Measurements from ENCODE around the gene SKIC8.

Gene SKIC8

DNA sequence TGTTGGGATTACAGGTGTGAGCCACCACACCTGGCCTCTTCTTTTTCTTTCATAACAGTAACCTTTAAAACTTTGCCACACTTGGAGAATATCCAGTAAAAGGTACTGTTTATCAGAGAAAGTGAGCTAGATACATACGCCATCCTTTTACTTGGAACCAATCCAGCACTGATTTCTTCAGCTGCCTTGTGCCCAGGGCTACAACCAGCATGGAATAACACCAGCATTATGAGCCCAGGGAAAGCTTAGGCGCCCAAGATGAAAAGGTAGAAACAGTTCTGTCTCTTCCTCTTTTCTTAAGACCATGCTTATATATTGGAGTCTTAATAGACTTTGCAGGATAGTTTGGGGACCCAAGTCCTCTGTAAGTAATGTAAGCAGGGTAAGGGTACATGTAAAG is 8.4 kb downstream of the SKIC8 start:
- peaks cover 73% of the 10 kb centered on the region for H3K36me3 ChIP-seq (ENCODE audit: control insufficient read depth, insufficient read depth, low read length)

DNA sequence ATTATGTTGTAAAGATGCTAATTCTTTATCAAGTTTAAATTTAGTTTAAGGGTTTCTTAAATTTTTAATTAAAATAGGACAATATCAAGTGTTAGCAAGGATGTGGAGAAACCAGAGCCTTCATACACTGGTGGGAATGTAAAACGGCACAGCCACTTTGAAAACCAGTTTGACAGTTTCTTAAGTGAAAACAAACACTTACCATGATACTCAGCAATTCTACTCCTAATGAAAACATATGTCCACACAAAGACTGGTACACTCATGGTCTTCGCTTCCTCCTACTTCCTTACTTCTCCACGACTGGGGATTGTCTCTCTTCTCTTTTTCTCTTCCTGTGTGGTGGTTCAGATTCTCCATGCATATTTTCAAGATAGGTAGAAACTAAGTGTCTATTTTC is 9.2 kb downstream of the SKIC8 start:
- Histone ChIP-seq H3K9me3 (ENCODE audit: control insufficient read depth, low read length) (no peaks in the 10 kb centered on the region), H3K36me3 (ENCODE audit: control insufficient read depth, insufficient read depth, low read length) (peaks cover 74% of the 10 kb centered on the region), H3K27ac (ENCODE audit: low read depth, low read length, severe bottlenecking) (no peak overlapping the region), H3K4me3 (ENCODE audit: extremely low read depth, insufficient read depth, low read length, poor library complexity, severe bottlenecking) (no peak overlapping the region), H3K4me1 (ENCODE audit: control insufficient read depth, insufficient read depth, low read length, poor library complexity, severe bottlenecking) (no peaks in the 10 kb centered on the region)
- 92 to 100% methylated on average over 1 to 2 of the region's 3 CpGs for WGBS, 2 experiments (ENCODE audit: insufficient coverage in 2 of 2)

More for the DNA sequence above, 8.4 kb downstream of the SKIC8 start:
- no peaks in the 10 kb centered on the region for H3K9me3 ChIP-seq (ENCODE audit: control insufficient read depth, low read length)
- no peak overlapping the region for H3K4me3 ChIP-seq (ENCODE audit: extremely low read depth, insufficient read depth, low read length, poor library complexity, severe bottlenecking)
- WGBS, 2 experiments (ENCODE audit: insufficient coverage in 2 of 2) = 45 to 92% methylated on average over 1 to 2 of the region's 2 CpGs
- H3K27ac ChIP-seq (ENCODE audit: low read depth, low read length, severe bottlenecking) = no peak overlapping the region
- H3K4me1 ChIP-seq (ENCODE audit: control insufficient read depth, insufficient read depth, low read length, poor library complexity, severe bottlenecking) = no peaks in the 10 kb centered on the region

DNA sequence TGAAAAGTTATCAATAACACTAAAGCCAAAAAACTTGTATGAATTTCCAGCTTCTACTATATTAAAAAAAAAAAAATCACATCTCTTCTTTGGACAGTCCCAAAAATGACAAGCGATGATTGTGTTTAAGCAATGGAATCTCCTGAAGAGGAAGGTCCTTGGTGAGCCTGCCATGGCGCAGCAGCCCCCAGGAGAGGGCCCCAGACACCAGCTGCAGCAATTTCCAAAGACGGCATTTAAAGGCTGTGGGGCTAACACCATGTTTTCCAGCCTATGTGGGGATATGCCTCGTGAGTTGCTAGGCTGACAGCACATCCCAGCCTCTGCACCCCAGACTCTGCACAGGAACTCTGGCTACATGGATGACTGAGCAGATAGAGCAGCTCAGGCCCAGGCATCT is 14.7 kb downstream of the SKIC8 start:
- H3K4me1 ChIP-seq (ENCODE audit: control insufficient read depth, insufficient read depth, low read length, poor library complexity, severe bottlenecking) = no peaks in the 10 kb centered on the region
- peaks cover 68% of the 10 kb centered on the region for H3K36me3 ChIP-seq (ENCODE audit: control insufficient read depth, insufficient read depth, low read length)
- 71 to 91% methylated on average over 1 to 4 of the region's 4 CpGs for WGBS, 2 experiments (ENCODE audit: insufficient coverage in 2 of 2)
- no peaks in the 10 kb centered on the region for H3K9me3 ChIP-seq (ENCODE audit: control insufficient read depth, low read length)
- H3K27ac ChIP-seq (ENCODE audit: low read depth, low read length, severe bottlenecking) = no peak overlapping the region
- H3K4me3 ChIP-seq (ENCODE audit: extremely low read depth, insufficient read depth, low read length, poor library complexity, severe bottlenecking) = no peak overlapping the region

DNA sequence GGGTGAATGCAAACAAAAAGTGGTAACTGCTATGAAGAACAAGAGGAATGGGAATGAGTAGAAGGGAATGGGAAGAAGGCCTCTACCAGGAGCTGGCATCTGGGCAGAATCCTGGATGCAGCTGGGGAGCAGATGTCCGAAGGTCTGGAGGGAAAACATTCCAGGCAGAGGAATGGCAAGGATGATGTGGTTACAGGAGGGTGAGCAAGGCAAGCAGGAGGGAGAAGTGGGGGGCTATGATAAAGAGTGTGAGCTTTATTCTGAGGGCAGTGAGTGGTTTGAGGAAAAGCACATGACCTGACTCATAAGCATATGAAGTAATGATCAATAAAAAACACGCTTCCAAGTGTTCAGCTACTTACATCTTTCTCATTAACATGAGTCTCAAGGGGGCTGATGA is 17.1 kb downstream of the SKIC8 start:
- Histone ChIP-seq H3K4me3 (ENCODE audit: extremely low read depth, insufficient read depth, low read length, poor library complexity, severe bottlenecking) (no peak overlapping the region), H3K27ac (ENCODE audit: low read depth, low read length, severe bottlenecking) (no peak overlapping the region), H3K36me3 (ENCODE audit: control insufficient read depth, insufficient read depth, low read length) (peaks cover 49% of the 10 kb centered on the region), H3K4me1 (ENCODE audit: control insufficient read depth, insufficient read depth, low read length, poor library complexity, severe bottlenecking) (no peaks in the 10 kb centered on the region), H3K9me3 (ENCODE audit: control insufficient read depth, low read length) (no peaks in the 10 kb centered on the region)
- WGBS, 2 experiments (ENCODE audit: insufficient coverage in 2 of 2) = 100% methylated on average over 1 to 2 of the region's 2 CpGs

DNA sequence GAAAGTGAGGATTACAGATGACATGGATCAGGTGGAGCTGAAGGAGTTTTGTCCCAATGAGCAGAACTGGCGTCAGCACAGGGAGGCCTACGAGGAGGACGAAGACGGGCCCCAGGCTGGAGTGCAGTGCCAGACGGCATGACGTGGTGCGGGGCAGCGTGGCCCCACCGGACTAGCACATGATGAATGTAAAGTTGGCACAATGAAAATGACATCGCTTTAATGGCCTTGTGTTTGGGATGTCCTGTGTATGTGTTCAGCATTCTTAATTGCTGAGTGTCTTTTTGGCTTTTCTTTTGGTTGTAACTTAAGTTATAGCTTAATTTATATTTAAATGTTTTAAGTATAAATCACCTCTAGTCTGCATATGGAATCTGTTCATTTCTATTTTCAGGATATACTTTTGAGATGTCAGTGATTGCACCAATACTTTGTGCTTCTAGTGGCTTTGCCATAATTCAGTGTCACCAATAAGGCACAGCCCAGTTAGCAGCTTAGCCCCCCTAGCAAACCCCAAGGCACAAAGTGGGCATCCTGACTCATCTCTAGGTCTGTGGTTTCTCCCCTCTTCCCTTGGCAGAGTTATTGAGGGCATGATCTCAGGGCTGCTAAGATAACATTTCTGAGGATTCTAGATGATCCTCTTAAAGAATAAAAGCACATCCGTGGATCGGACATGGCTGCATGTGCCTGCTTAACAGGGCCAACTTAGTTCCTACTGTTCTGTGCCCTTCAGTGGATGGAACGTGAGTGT is 18.9 kb downstream of the SKIC8 start:
- 96 to 97% methylated on average over 13 of the region's 13 CpGs for WGBS, 2 experiments (ENCODE audit: insufficient coverage in 2 of 2)
- Histone ChIP-seq H3K9me3 (ENCODE audit: control insufficient read depth, low read length) (no peaks in the 10 kb centered on the region), H3K27ac (ENCODE audit: low read depth, low read length, severe bottlenecking) (no peak overlapping the region), H3K4me3 (ENCODE audit: extremely low read depth, insufficient read depth, low read length, poor library complexity, severe bottlenecking) (no peak overlapping the region), H3K36me3 (ENCODE audit: control insufficient read depth, insufficient read depth, low read length) (peaks cover 32% of the 10 kb centered on the region), H3K4me1 (ENCODE audit: control insufficient read depth, insufficient read depth, low read length, poor library complexity, severe bottlenecking) (no peaks in the 10 kb centered on the region)

DNA sequence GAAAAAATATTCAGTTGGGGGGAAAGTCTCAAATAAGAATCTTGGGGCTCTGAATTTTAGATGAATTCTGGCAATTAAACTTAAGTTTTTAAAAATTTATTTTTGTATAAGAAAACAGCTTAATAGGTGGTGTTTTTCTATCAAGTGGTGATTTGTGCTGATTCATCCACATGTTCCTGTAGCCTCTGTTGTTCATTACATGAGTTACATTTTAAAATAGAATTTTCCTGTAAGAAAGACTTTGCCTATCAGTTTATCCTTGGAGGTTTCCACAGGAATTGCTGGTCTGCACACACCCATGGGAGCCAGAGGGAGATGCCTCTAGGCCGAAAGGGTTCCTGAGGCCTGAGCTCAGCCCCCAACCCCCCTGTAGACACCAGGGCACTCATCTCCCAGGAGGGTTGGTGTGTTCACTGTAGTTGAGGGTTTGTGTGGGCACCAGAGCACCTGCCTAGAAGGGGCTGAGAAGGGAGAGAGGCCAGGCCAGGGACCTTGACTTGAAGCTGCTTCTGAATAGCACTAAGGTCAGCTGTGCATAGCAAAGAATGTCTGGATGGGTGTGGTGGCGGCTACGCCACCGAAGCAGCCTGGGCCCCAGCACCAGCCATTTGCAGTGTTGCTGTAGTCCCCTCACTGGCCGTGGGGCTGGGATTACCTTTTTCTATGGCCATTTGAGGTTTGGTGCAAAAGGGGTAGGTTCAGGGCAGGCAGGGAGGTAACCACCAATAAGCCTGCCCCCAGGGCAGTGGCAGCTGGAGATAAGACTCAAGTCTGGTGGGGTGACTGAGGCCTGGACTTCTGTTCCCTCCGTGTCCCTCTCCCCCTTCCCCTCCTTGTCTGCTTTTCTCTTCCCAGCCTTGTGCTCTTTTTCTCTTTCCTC is 23.1 kb downstream of the SKIC8 start:
- no peaks in the 10 kb centered on the region for H3K9me3 ChIP-seq (ENCODE audit: control insufficient read depth, low read length)
- no peak overlapping the region for H3K4me3 ChIP-seq (ENCODE audit: extremely low read depth, insufficient read depth, low read length, poor library complexity, severe bottlenecking)
- no peak overlapping the region for H3K27ac ChIP-seq (ENCODE audit: low read depth, low read length, severe bottlenecking)
- H3K4me1 ChIP-seq (ENCODE audit: control insufficient read depth, insufficient read depth, low read length, poor library complexity, severe bottlenecking) = no peaks in the 10 kb centered on the region
- no peaks in the 10 kb centered on the region for H3K36me3 ChIP-seq (ENCODE audit: control insufficient read depth, insufficient read depth, low read length)
- WGBS, 2 experiments (ENCODE audit: insufficient coverage in 2 of 2) = 100% methylated on average over 4 of the region's 6 CpGs

DNA sequence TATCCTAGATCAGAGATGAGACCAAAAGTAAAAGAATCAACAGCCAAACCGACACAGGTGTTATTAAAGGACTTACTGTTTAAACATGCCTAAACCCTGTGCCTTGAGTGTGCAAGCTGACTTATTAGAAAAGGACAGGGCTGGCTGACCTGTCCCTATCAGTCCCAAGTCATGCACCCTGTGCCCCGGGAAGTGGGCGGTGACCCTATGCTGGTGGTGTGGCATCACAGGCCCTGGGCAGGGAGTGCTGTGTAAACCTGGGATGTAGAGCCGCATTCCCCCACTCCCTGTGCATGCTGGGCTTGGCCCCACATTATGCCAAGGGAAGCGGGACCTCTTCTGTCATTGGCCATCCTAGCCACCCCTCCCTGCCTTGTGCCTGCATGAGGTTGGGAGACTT is 24.4 kb downstream of the SKIC8 start:
- Histone ChIP-seq H3K4me3 (ENCODE audit: extremely low read depth, insufficient read depth, low read length, poor library complexity, severe bottlenecking) (no peak overlapping the region), H3K27ac (ENCODE audit: low read depth, low read length, severe bottlenecking) (no peak overlapping the region), H3K36me3 (ENCODE audit: control insufficient read depth, insufficient read depth, low read length) (no peaks in the 10 kb centered on the region), H3K9me3 (ENCODE audit: control insufficient read depth, low read length) (no peaks in the 10 kb centered on the region), H3K4me1 (ENCODE audit: control insufficient read depth, insufficient read depth, low read length, poor library complexity, severe bottlenecking) (no peaks in the 10 kb centered on the region)
- WGBS, 2 experiments (ENCODE audit: insufficient coverage in 2 of 2) = 94% methylated on average over 3 to 4 of the region's 5 CpGs

DNA sequence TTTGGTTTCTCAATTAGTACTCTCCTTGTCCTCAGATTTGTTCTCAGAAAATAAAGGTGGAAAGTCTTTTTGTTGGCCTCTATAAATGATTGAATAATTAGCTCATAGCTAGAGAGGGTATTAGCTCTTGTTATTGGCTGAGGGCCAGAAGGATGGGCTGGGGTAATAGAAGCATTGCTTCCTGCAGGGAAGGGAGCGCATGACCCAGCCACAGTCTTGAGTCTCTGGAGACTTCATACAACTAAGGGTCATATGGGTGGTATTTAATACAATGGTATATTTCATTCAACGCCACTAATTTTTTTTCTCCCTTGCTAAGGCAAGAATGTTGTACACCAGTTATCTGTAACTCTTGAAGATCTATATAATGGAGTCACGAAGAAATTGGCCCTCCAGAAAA is 26.6 kb downstream of the SKIC8 start:
- Histone ChIP-seq H3K4me3 (ENCODE audit: extremely low read depth, insufficient read depth, low read length, poor library complexity, severe bottlenecking) (no peak overlapping the region), H3K4me1 (ENCODE audit: control insufficient read depth, insufficient read depth, low read length, poor library complexity, severe bottlenecking) (no peaks in the 10 kb centered on the region), H3K27ac (ENCODE audit: low read depth, low read length, severe bottlenecking) (no peak overlapping the region), H3K9me3 (ENCODE audit: control insufficient read depth, low read length) (no peaks in the 10 kb centered on the region), H3K36me3 (ENCODE audit: control insufficient read depth, insufficient read depth, low read length) (no peaks in the 10 kb centered on the region)
- 100% methylated on average over 1 of the region's 3 CpGs; no CpG with 5 or more reads in 1 of the 2 experiments for WGBS, 2 experiments (ENCODE audit: insufficient coverage in 2 of 2)

DNA sequence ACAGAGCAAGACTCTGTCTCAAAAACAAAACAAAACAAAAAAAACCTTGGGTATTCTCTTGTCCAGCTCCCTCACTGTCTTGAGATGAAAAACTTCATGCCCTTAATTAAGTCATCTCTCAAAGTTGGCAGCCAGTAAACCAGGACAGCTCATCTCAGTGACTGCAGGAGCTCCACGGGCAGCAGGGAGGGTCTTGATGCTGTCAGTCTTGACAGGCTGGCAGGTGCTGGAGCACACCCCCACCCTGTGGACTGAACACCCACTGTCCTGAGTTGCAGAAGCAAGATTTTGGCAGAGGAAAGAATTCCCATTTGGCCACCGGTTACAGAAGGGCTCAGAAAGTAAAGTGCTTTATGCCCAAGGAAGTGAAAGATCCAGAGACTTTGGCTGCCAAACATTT is 27.1 kb downstream of the SKIC8 start:
- Histone ChIP-seq H3K4me3 (ENCODE audit: extremely low read depth, insufficient read depth, low read length, poor library complexity, severe bottlenecking) (no peak overlapping the region), H3K9me3 (ENCODE audit: control insufficient read depth, low read length) (no peaks in the 10 kb centered on the region), H3K4me1 (ENCODE audit: control insufficient read depth, insufficient read depth, low read length, poor library complexity, severe bottlenecking) (no peaks in the 10 kb centered on the region), H3K36me3 (ENCODE audit: control insufficient read depth, insufficient read depth, low read length) (no peaks in the 10 kb centered on the region), H3K27ac (ENCODE audit: low read depth, low read length, severe bottlenecking) (no peak overlapping the region)
- whole genome bisulfite sequencing, 2 experiments (ENCODE audit: insufficient coverage in 2 of 2) = 78 to 85% methylated on average over 2 of the region's 2 CpGs

DNA sequence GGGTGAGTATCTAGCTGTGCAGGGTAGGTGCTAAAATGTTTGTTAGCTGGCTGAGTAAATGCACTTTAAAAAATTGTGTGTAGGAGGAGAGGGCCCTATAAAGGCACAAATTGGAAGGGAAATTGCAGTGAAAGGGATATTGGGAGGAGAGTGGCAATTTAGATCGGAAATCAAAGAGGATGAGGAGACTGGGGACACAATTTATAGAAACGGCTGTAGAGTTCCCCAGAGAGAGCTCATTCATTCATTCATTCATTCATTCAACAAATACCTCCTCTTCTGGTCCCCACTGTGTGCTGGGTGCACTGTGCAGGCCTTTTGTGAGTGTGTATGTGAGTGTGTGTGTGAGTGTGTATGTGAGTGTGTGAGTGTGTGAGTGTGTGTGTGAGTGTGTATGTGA is 32.6 kb downstream of the SKIC8 start:
- Histone ChIP-seq H3K27ac (ENCODE audit: low read depth, low read length, severe bottlenecking) (no peak overlapping the region), H3K36me3 (ENCODE audit: control insufficient read depth, insufficient read depth, low read length) (no peaks in the 10 kb centered on the region), H3K4me3 (ENCODE audit: extremely low read depth, insufficient read depth, low read length, poor library complexity, severe bottlenecking) (no peak overlapping the region), H3K9me3 (ENCODE audit: control insufficient read depth, low read length) (no peaks in the 10 kb centered on the region), H3K4me1 (ENCODE audit: control insufficient read depth, insufficient read depth, low read length, poor library complexity, severe bottlenecking) (no peaks in the 10 kb centered on the region)
- WGBS, 2 experiments (ENCODE audit: insufficient coverage in 2 of 2) = no CpG with 5 or more reads among the region's 2 CpGs

DNA sequence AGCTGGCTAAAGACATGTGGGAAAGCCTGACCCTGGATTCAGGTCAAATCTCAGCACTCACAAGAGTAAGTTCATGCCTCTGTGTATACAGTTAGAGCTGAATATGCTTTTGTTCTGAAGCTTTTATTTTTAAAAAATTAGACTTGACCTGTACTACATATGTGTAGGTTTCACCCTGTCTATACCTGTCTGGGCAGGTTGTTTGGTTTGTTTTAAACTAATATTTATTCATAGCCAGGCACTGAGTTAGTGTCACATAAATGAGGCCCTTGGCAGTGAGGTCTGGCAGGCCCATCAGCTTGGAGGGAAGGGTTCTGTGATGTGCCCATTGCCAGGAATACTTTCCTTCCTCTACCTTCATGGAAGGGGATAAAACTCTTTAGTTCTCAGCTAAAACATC is 33.2 kb downstream of the SKIC8 start:
- Histone ChIP-seq H3K4me1 (ENCODE audit: control insufficient read depth, insufficient read depth, low read length, poor library complexity, severe bottlenecking) (no peaks in the 10 kb centered on the region), H3K9me3 (ENCODE audit: control insufficient read depth, low read length) (no peaks in the 10 kb centered on the region), H3K27ac (ENCODE audit: low read depth, low read length, severe bottlenecking) (no peak overlapping the region), H3K36me3 (ENCODE audit: control insufficient read depth, insufficient read depth, low read length) (no peaks in the 10 kb centered on the region), H3K4me3 (ENCODE audit: extremely low read depth, insufficient read depth, low read length, poor library complexity, severe bottlenecking) (no peak overlapping the region)
